ENCODE results near the gene MAP3K3.

The MAP3K3 gene

GRCh38 chr17:63631062-63631461 lies 8.8 kb downstream of the MAP3K3 start:
- Histone ChIP-seq H3K4me1 (ENCODE audit: control insufficient read depth, low read length) (no peaks in the 10 kb centered on the region), H4K20me1 (ENCODE audit: control insufficient read depth, insufficient read depth, low read depth, low read length) (0 out of 2 replicates have a peak, but pooled peaks cover 7% of the 10 kb centered on the region), H3K9me3 (ENCODE audit: control insufficient read depth, insufficient read depth, low read length) (no peaks in the 10 kb centered on the region), H3K79me2 (ENCODE audit: control insufficient read depth, low read length) (peaks cover 48% of the 10 kb centered on the region), H3K4me2 (ENCODE audit: low read length) (no peak overlapping the region), H3K36me3 (ENCODE audit: control insufficient read depth, low read length) (peaks cover 28% of the 10 kb centered on the region), H3K9me2 (replicated peaks; ENCODE audit: control insufficient read depth, low read length) (no peaks in the 10 kb centered on the region), H3K4me3 (ENCODE audit: low read length) (no peak overlapping the region), H3K27me3 (ENCODE audit: control insufficient read depth, low read length) (no peaks in the 10 kb centered on the region), H3K27ac (ENCODE audit: low read depth, low read length) (no peak overlapping the region), H3F3A (ENCODE audit: control insufficient read depth, insufficient read depth) (no peaks in the 10 kb centered on the region)
- TF ChIP-seq EZH2phosphoT487 (IDR thresholded peaks at IDR 0.05; ENCODE audit: borderline replicate concordance, low read length) (no peak), CTCF (IDR thresholded peaks at IDR 0.05; ENCODE audit: low read depth, low read length, poor library complexity, severe bottlenecking) (no peak)

GRCh38 chr17:63631626-63632025 lies 9.4 kb downstream of the MAP3K3 start:
- H3K9me2 ChIP-seq (replicated peaks; ENCODE audit: control insufficient read depth, low read length) = no peaks in the 10 kb centered on the region
- H3K79me2 ChIP-seq (ENCODE audit: control insufficient read depth, low read length) = peaks cover 42% of the 10 kb centered on the region
- H3K27ac ChIP-seq (ENCODE audit: low read depth, low read length) = no peak overlapping the region
- H3F3A ChIP-seq (ENCODE audit: control insufficient read depth, insufficient read depth) = no peaks in the 10 kb centered on the region
- TF ChIP-seq CTCF (IDR thresholded peaks at IDR 0.05; ENCODE audit: low read depth, low read length, poor library complexity, severe bottlenecking) = no peak
- TF ChIP-seq EZH2phosphoT487 (IDR thresholded peaks at IDR 0.05; ENCODE audit: borderline replicate concordance, low read length) = no peak
- no peak overlapping the region for H3K4me2 ChIP-seq (ENCODE audit: low read length)
- H3K27me3 ChIP-seq (ENCODE audit: control insufficient read depth, low read length) = no peaks in the 10 kb centered on the region
- H3K4me1 ChIP-seq (ENCODE audit: control insufficient read depth, low read length) = no peaks in the 10 kb centered on the region
- H3K36me3 ChIP-seq (ENCODE audit: control insufficient read depth, low read length) = peaks cover 34% of the 10 kb centered on the region
- H3K4me3 ChIP-seq (ENCODE audit: low read length) = no peak overlapping the region
- H4K20me1 ChIP-seq (ENCODE audit: control insufficient read depth, insufficient read depth, low read depth, low read length) = 0 out of 2 replicates have a peak, but pooled peaks cover 7% of the 10 kb centered on the region
- H3K9me3 ChIP-seq (ENCODE audit: control insufficient read depth, insufficient read depth, low read length) = no peaks in the 10 kb centered on the region

- Histone ChIP-seq H4K20me1 (ENCODE audit: control insufficient read depth, insufficient read depth, low read depth, low read length) (0 out of 2 replicates have a peak, but pooled peaks cover 7% of the 10 kb centered on the region), H3K9me3 (ENCODE audit: control insufficient read depth, insufficient read depth, low read length) (no peaks in the 10 kb centered on the region), H3K27ac (ENCODE audit: low read depth, low read length) (no peak overlapping the region), H3K79me2 (ENCODE audit: control insufficient read depth, low read length) (peaks cover 30% of the 10 kb centered on the region), H3F3A (ENCODE audit: control insufficient read depth, insufficient read depth) (no peaks in the 10 kb centered on the region), H3K27me3 (ENCODE audit: control insufficient read depth, low read length) (no peaks in the 10 kb centered on the region), H3K4me3 (ENCODE audit: low read length) (no peak overlapping the region), H3K36me3 (ENCODE audit: control insufficient read depth, low read length) (peaks cover 43% of the 10 kb centered on the region), H3K4me1 (ENCODE audit: control insufficient read depth, low read length) (no peaks in the 10 kb centered on the region), H3K9me2 (replicated peaks; ENCODE audit: control insufficient read depth, low read length) (no peaks in the 10 kb centered on the region), H3K4me2 (ENCODE audit: low read length) (no peak overlapping the region)
- TF ChIP-seq EZH2phosphoT487 (IDR thresholded peaks at IDR 0.05; ENCODE audit: borderline replicate concordance, low read length) = no peak
- TF ChIP-seq CTCF (IDR thresholded peaks at IDR 0.05; ENCODE audit: low read depth, low read length, poor library complexity, severe bottlenecking) = no peak
Observed at GRCh38 chr17:63633742-63634141, 11.5 kb downstream of the MAP3K3 start.

Data from DOHH2 (cell line).